HG03460 (cell line): ENCODE measurements around the gene SCLT1.
"Not testable (repeated sequence)": the region's sequence is repeated elsewhere in the genome, so short reads cannot be mapped to it uniquely, and the experiment has no call there.

ENCODE experiments used
- ATAC-seq: cut with Tn5 transposase; IDR thresholded peaks from one replicate; pipeline ENCODE4 v1.9.1; 2021; ENCODE audit not compliant: unreplicated experiment

The SCLT1 gene

DNA sequence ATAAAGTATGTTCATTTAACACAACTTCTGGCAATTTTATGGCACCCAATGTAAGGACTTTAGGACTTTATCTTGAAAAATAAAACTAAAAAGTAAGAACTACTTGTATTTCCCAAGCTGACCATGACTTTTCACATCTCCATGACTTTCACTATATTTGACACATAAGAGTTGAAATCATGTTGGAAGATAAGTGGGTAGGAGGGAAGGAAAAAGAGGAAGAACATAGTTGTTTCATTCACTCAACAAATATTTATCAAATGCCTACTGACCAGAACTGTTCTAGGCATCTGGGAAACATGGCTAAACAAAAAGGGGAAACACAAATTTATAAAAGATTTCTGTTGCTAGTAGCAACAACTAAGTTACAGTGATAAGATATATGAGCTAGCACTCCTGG is 16.0 kb downstream of the SCLT1 start:
- no peak for ATAC-seq

GRCh38 chr4:129069537-129069936 is 23.8 kb downstream of the SCLT1 start:
- not testable (repeated sequence) for ATAC-seq

GRCh38 chr4:129064717-129065116 is 28.6 kb downstream of the SCLT1 start:
- no peak for ATAC-seq

DNA sequence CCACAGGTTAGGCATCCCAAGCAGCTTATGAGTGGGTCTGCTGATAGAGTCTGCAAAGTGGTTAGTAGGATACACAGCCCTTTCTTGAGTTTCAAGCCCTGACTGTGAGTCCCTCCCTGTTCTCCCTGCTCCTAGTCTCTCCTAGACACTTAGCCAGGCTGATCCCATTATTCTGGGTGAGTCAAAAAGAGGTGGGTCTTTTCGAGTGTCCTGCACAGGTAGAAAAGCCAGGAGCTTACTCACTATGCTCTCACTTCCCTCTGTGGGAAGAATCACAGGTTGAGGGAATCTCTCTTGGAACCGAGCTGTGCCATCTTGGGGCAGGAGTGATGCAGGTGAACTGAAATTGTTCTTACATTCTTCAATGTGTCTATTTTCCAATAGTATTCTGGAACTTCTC is 29.7 kb downstream of the SCLT1 start:
- no peak for ATAC-seq

GRCh38 chr4:129062580-129062979 is 30.8 kb downstream of the SCLT1 start:
- no peak for ATAC-seq

- ATAC-seq, result no peak
Observed at GRCh38 chr4:129059028-129059427, 34.3 kb downstream of the SCLT1 start.

DNA sequence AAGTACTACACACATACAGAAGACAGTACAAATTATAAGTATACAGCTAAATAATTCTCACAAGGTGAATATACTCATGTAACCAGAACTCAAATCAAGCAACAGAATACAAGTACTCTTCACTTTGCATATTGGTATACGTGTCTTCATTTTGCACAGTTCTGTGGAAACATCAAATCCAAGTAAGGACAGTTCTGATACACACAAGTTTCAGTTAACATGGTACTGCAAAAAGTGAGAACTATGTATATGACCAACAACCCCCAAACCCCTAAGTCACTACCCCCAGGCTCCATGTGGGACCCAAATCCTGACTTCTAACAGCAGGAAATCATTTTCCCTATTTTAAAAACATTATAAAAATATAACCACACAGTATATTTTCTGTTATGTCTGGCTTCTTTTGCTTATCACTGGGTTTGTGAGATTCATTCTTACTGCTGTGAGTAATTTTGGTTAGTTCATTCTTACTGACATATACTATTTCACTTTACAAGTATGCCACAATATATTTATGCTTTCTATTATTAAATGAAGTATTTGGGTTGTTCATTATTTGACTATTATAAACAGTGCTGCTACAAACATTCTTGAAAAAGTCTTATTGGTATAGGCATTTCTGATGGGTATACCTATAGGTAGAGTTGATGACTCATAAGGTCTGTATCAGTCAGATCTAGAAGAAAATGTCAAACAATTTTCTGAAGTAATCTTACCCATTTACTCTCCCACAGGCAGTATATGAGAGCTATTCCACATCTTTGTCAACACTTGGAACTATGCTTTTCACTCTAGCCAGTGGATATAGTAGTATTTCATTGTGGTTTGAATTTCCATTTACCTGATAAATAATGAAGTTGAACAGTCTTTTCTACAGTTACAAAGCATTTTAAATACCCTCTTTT is 47.0 kb downstream of the SCLT1 start:
- no peak for ATAC-seq

DNA sequence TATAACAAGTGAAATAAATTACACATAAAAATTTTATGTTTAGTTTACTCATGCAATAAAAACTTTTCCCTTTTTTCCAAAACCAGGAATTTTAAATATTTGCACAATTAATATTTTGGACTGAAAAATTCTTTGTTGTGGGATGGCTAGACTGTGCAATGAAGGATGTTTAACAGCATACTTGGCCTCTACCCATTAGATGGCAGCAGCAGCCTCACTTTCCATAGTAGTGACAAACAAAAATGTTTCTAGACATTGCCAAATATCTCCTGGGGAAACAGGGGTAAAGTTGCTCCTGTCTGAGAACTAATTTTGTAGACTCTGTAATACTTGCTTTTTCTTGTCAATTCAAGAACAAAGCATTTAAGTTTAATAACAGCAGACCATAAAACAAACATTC is 49.8 kb downstream of the SCLT1 start:
- no peak for ATAC-seq

GRCh38 chr4:129040471-129040870 is 52.9 kb downstream of the SCLT1 start:
- ATAC-seq, result no peak

GRCh38 chr4:129037093-129037492 is 56.2 kb downstream of the SCLT1 start:
- no peak for ATAC-seq

- ATAC-seq, result no peak
Observed at GRCh38 chr4:129014566-129015509, 78.5 kb downstream of the SCLT1 start.

GRCh38 chr4:129008096-129008495 is 85.2 kb downstream of the SCLT1 start:
- ATAC-seq, result no peak

- ATAC-seq, result no peak
Observed at GRCh38 chr4:128986908-128987307, 106.4 kb downstream of the SCLT1 start.

- no peak for ATAC-seq
Observed at GRCh38 chr4:128986019-128986418, 107.3 kb downstream of the SCLT1 start.

DNA sequence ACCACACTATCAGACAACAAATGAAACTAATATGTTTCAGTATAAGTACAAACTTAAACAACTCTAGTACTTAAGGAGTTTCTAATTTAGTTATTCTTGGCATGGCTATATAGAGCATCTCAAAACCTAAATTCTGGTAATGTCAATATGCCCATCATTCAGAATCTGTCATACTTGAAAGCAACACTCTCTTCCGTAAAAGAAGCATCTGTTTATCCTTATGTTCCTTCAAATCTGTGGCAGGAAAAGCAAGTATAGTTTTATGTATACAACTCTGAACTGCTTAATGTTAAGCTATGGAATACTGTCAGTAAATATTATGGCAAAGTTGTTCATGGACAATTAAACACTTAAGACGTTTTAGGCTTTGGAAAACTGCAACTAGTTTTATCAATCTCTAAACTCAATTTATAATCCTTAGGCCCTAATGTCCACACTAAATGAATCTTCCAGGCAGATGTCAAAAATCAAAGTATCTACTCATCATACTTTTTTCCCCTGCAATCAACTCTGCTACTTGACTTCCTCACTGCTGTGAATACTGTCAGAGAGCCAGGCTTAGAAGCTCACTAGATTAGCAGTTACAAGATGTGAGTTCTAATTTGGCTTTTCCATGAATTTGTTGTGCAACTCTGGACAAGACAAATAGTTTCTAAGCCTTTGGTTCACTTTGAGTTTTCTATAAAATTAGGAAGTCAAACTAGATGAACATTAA is 109.4 kb downstream of the SCLT1 start:
- no peak for ATAC-seq

GRCh38 chr4:128981377-128981776 is 112.0 kb downstream of the SCLT1 start:
- ATAC-seq, result no peak

GRCh38 chr4:128980816-128981326 is 112.5 kb downstream of the SCLT1 start:
- ATAC-seq, result no peak

DNA sequence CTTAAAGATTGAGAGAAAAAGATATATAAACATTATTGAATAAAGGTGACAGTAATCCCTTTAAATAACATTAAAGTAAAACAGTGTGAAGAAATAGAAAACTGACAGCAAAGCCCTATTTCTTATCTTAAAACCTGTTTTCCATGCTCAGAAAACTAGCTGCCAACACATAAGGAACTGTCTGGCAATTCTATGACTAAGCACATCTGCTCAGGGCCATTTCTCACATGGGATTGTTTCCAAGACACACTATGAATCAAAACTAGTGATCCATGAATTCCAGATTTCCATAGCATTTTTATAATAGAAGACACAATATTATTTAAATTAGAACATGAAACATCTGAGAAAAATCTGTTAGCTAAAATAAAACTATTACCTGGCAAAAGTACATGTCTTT is 113.4 kb downstream of the SCLT1 start:
- no peak for ATAC-seq

- ATAC-seq, result no peak
Observed at GRCh38 chr4:128978985-128979384, 114.4 kb downstream of the SCLT1 start.

- ATAC-seq, result no peak
Observed at GRCh38 chr4:128974136-128974581, 119.2 kb downstream of the SCLT1 start.

GRCh38 chr4:128973384-128973783 is 120.0 kb downstream of the SCLT1 start:
- no peak for ATAC-seq
